A549 (cell line): ENCODE results near the gene SCN2B. TPM values are rescaled to one million over a fixed set of nuclear protein-coding genes. Genes with fewer than 3 reads are reported as not detected.

ENCODE experiments used
- ATAC-seq, 2 experiments: fragments of 200-7000 bp in 1 of 2; fragments of >200 bp in 1 of 2; cut with Nextera tagmentation in 1 of 2; cut with Tn5 transposase in 1 of 2; 3 replicates each; pipeline versions ENCODE4 v1.8.0 to v1.9.1; 2018 to 2020; ENCODE audit warnings: mild to moderate bottlenecking in 1 of 2, moderate library complexity in 1 of 2
- CTCF ChIA-PET: fragments of 300-600 bp; sonication (Branson Sonifier 250); formaldehyde crosslinking; extraction: SDS; loops from one replicate; lab custom pipeline; 2021; ENCODE audit warnings: antibody characterized with exemption, inconsistent platforms; lab: Yijun Ruan, JAX
- POLR2A ChIA-PET: fragments of 350-600 bp; formaldehyde crosslinking; extraction: SDS; loops from one replicate; lab custom pipeline; 2021; ENCODE audit warnings: antibody characterized with exemption, inconsistent platforms; lab: Yijun Ruan, JAX
- DNase-seq, 2 experiments: peaks; one replicate each; pipeline versions ENCODE4 v3.0.0 to v3.0.0-alpha.2; 2011 to 2016; ENCODE audit warnings: low read depth in 1 of 2, low spot score in 1 of 2
- FAIRE-seq: peaks from 2 replicates; lab custom pipeline; 2011; peaks lifted over from hg19 to GRCh38; lab: Jason Lieb, UNC
- H3K27ac ChIP-seq, 2 experiments: fragments of >200 bp; sonication (Bioruptor Twin); formaldehyde crosslinking; 3 replicates each; pipeline ENCODE4 v1.5.1; 2016 to 2017
- H3K4me1 ChIP-seq: fragments of >200 bp; sonication (Bioruptor Twin); formaldehyde crosslinking; 3 replicates; pipeline ENCODE4 v1.6.1; 2016
- H3K4me2 ChIP-seq: fragments of >200 bp; sonication (Bioruptor Twin); formaldehyde crosslinking; 3 replicates; pipeline ENCODE4 v1.6.1; 2016
- H3K4me3 ChIP-seq: fragments of >200 bp; sonication (Bioruptor Twin); formaldehyde crosslinking; 3 replicates; pipeline ENCODE4 v1.5.1; 2016
- H3K9me3 ChIP-seq: fragments of >200 bp; sonication (Bioruptor Twin); formaldehyde crosslinking; 3 replicates; pipeline ENCODE4 v1.6.1; 2016
- CEBPB ChIP-seq, 2 experiments: fragments of >200 bp in 1 of 2; sonication (Bioruptor Twin) in 1 of 2; formaldehyde crosslinking in 1 of 2; IDR thresholded peaks; 2 replicates each; pipeline ENCODE4 v1.6.1; 2012 to 2016
- EHF ChIP-seq: fragments of 250-450 bp; sonication (Bioruptor Pico); IDR thresholded peaks from 2 replicates; pipeline ENCODE4 v1.5.0; 2020; ENCODE audit warnings: mild to moderate bottlenecking
- EP300 ChIP-seq, 2 experiments: fragments of >200 bp; sonication (Bioruptor Twin); formaldehyde crosslinking; IDR thresholded peaks; 2 replicates in 1 of 2; 3 replicates in 1 of 2; pipeline ENCODE4 v1.6.1; 2016 to 2017
- ESRRA ChIP-seq: fragments of 150-350 bp; IDR thresholded peaks from 2 replicates; pipeline ENCODE4 v1.6.1; 2014; ENCODE audit warnings: mild to moderate bottlenecking, low read length, borderline replicate concordance
- FOSL2 ChIP-seq, 2 experiments: fragments of 450-650 bp in 1 of 2; fragments of >200 bp in 1 of 2; sonication (Bioruptor Twin) in 1 of 2; formaldehyde crosslinking; IDR thresholded peaks; 2 replicates each; pipeline versions ENCODE4 v1.5.0 to v1.6.1; 2016 to 2020; ENCODE audit warnings: mild to moderate bottlenecking in 1 of 2, moderate library complexity in 1 of 2
- HDAC2 ChIP-seq: fragments of 200-600 bp; sonication (generic); IDR thresholded peaks from 2 replicates; pipeline ENCODE4 v1.6.1; 2016
- KDM5A ChIP-seq: fragments of 200-600 bp; sonication (generic); IDR thresholded peaks from 2 replicates; pipeline ENCODE4 v1.6.1; 2016; ENCODE audit warnings: antibody characterized with exemption, mild to moderate bottlenecking
- MAFK ChIP-seq: fragments of 450-650 bp; IDR thresholded peaks from 2 replicates; pipeline ENCODE4 v1.6.1; 2014; ENCODE audit not compliant: partially characterized antibody
- MAZ ChIP-seq: fragments of 150-350 bp; IDR thresholded peaks from 2 replicates; pipeline ENCODE4 v1.6.1; 2014; ENCODE audit warnings: antibody characterized with exemption, low read depth, low read length, borderline replicate concordance
- POLR2AphosphoS2 ChIP-seq: conservative IDR thresholded peaks from 2 replicates; pipeline ENCODE4 v1.6.1; 2012; ENCODE audit warnings: low read length, improper control_type of control experiment, inconsistent platforms
- RARB ChIP-seq: fragments of 250-450 bp; sonication (Bioruptor Pico); IDR thresholded peaks from 2 replicates; pipeline ENCODE4 v1.8.0; 2021; ENCODE audit warnings: mild to moderate bottlenecking, moderate library complexity
- RCOR1 ChIP-seq: fragments of 150-350 bp; IDR thresholded peaks from 2 replicates; pipeline ENCODE4 v1.6.1; 2014; ENCODE audit warnings: antibody characterized with exemption, low read length, low read depth
- RFX5 ChIP-seq: fragments of 450-650 bp; IDR thresholded peaks from 2 replicates; pipeline ENCODE4 v1.7.1; 2014; ENCODE audit warnings: antibody characterized with exemption, mild to moderate bottlenecking, moderate library complexity
- RNF2 ChIP-seq: fragments of 200-600 bp; sonication (generic); IDR thresholded peaks from 2 replicates; pipeline ENCODE4 v1.6.1; 2016; ENCODE audit warnings: low read depth, mild to moderate bottlenecking, antibody characterized with exemption, moderate library complexity, borderline replicate concordance
- SMC3 ChIP-seq: fragments of >200 bp; sonication (Bioruptor Twin); formaldehyde crosslinking; IDR thresholded peaks from 3 replicates; pipeline ENCODE4 v1.6.1; 2018; ENCODE audit warnings: inconsistent platforms
- TFCP2L1 ChIP-seq: fragments of 250-450 bp; sonication (Bioruptor Pico); IDR thresholded peaks from 2 replicates; pipeline ENCODE4 v1.5.0; 2021; ENCODE audit warnings: mild to moderate bottlenecking
- ZC3H11A ChIP-seq: fragments of 450-650 bp; IDR thresholded peaks from 2 replicates; pipeline ENCODE4 v1.6.1; 2014; ENCODE audit warnings: antibody characterized with exemption, mild to moderate bottlenecking
- ZFP36 ChIP-seq: fragments of 450-650 bp; IDR thresholded peaks from 2 replicates; pipeline ENCODE4 v1.6.1; 2014; ENCODE audit warnings: borderline replicate concordance; ENCODE audit not compliant: partially characterized antibody
- ZNF302 ChIP-seq: fragments of 250-450 bp; sonication (Bioruptor Pico); IDR thresholded peaks from 2 replicates; pipeline ENCODE4 v1.9.0; 2021; ENCODE audit warnings: inconsistent platforms, mild to moderate bottlenecking, moderate library complexity
- ZSCAN20 ChIP-seq: fragments of 250-450 bp; sonication (Bioruptor Pico); IDR thresholded peaks from 2 replicates; pipeline ENCODE4 v1.8.0; 2022; ENCODE audit warnings: mild to moderate bottlenecking, moderate library complexity
- WGBS: methylation state at CpG from one replicate; pipeline ENCODE4 v1.1.6; 2017; ENCODE audit errors: missing lambda C conversion rate; 5-methylcytosine and 5-hydroxymethylcytosine counted together
- polyA plus RNA-seq, 4 experiments: library from polyadenylated mRNA; depleted of rRNA in 3 of 4; stranded (reverse); fragments of >200 nt; fragmentation: RNase III in 1 of 4; extraction: RNeasy Plus Mini Kit Qiagen cat#74134 plus additional on column Dnase treatment in 1 of 4; gene quantifications; 2 replicates in 3 of 4; 3 replicates in 1 of 4; pipeline ENCODE4 v1.2.3, GENCODE V29; 2011 to 2017
- TF ChIP-seq, protein P1 (sequence below): fragments of >200 bp; sonication (Bioruptor Twin); formaldehyde crosslinking; IDR thresholded peaks from 3 replicates; pipeline ENCODE4 v1.5.1; 2016
- TF ChIP-seq, protein P2 (sequence below): fragments of 250-450 bp; sonication (Bioruptor Pico); IDR thresholded peaks from 2 replicates; pipeline ENCODE4 v1.5.0; 2021; ENCODE audit warnings: mild to moderate bottlenecking, moderate library complexity, borderline replicate concordance
- TF ChIP-seq, protein P3 (sequence below): IDR thresholded peaks from 2 replicates; pipeline ENCODE4 v1.6.1; 2012; ENCODE audit warnings: low read depth, borderline replicate concordance

The SCN2B gene
- polyA plus RNA-seq, 2 of the 4 experiments (the other 2 are of a cell fraction) = not detected

DNA sequence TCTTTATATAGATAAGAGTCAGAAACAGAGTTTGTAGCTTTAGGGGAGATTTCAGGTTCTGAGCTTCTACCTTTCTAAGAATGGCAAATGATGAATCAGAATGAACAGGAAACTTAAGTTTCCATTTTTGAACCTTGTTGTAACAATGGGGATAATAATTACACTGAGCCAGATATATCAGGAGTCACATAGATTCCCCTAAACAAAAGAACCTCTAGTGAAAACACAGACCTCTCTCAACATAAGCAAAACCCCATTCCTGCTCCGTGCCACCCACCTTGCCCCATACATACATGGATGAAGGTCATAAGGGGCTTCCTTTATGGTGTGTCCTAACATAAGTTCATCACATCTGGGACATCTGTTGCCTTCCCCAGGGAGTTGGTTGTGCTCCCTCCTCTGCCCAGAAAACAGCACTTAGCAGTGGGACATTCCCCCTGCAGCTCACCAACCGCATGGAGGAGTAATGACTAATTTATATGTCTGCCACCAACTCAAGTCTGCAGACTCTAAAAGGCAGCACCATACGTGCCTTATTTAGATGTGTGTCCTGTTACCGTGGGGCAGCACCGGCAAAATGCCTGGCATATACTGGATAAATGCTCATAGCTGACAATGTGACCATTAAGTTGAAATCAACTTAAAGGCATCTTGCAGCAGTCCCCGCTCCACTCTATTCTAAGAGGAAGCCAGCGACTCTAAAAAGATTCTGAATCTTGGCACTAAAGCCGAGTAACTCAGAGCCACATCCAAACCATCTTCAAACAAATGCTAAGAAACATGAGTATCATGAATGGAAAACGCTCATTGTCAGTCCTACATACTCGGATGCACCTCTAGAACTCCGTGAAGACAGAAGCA, 40.4 kb upstream of the SCN2B start:
- ChIA-PET CTCF (interaction anchor here (0.6 to 1.2 kb wide), 2 partner anchors 18 to 51 kb away, joined by 3 to 4 read pairs; no protein-coding TSS in a partner anchor), POLR2A (no interaction called here)
- H3K4me2 ChIP-seq = no peak overlapping the region
- no peak overlapping the region for H3K27ac ChIP-seq
- no peak for ATAC-seq
- 61% methylated on average over 11 of the region's 11 CpGs for WGBS
- no peaks in the 10 kb centered on the region for H3K4me1 ChIP-seq
- FAIRE-seq = no peak
- no peak overlapping the region for H3K4me3 ChIP-seq
- DNase-seq = no peak
- no peaks in the 10 kb centered on the region for H3K9me3 ChIP-seq
- TF ChIP-seq ZSCAN20 (CRISPR knock-in tag) (no peak), MAZ (no peak), EP300 (IDR thresholded peaks at IDR 0.05) (no peak), MAFK (no peak), ZNF302 (no peak), POLR2AphosphoS2 (no peak), KDM5A (no peak), RCOR1 (no peak), TFCP2L1 (CRISPR knock-in tag) (no peak), EHF (CRISPR knock-in tag) (no peak), ESRRA (no peak), CEBPB (IDR thresholded peaks at IDR 0.05) (no peak), RNF2 (no peak), RFX5 (no peak), HDAC2 (no peak), RARB (CRISPR knock-in tag) (no peak), ZC3H11A (no peak), SMC3 (no peak)
- TF ChIP-seq, protein P1, sequence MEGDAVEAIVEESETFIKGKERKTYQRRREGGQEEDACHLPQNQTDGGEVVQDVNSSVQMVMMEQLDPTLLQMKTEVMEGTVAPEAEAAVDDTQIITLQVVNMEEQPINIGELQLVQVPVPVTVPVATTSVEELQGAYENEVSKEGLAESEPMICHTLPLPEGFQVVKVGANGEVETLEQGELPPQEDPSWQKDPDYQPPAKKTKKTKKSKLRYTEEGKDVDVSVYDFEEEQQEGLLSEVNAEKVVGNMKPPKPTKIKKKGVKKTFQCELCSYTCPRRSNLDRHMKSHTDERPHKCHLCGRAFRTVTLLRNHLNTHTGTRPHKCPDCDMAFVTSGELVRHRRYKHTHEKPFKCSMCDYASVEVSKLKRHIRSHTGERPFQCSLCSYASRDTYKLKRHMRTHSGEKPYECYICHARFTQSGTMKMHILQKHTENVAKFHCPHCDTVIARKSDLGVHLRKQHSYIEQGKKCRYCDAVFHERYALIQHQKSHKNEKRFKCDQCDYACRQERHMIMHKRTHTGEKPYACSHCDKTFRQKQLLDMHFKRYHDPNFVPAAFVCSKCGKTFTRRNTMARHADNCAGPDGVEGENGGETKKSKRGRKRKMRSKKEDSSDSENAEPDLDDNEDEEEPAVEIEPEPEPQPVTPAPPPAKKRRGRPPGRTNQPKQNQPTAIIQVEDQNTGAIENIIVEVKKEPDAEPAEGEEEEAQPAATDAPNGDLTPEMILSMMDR = no peak
- TF ChIP-seq, protein P2, sequence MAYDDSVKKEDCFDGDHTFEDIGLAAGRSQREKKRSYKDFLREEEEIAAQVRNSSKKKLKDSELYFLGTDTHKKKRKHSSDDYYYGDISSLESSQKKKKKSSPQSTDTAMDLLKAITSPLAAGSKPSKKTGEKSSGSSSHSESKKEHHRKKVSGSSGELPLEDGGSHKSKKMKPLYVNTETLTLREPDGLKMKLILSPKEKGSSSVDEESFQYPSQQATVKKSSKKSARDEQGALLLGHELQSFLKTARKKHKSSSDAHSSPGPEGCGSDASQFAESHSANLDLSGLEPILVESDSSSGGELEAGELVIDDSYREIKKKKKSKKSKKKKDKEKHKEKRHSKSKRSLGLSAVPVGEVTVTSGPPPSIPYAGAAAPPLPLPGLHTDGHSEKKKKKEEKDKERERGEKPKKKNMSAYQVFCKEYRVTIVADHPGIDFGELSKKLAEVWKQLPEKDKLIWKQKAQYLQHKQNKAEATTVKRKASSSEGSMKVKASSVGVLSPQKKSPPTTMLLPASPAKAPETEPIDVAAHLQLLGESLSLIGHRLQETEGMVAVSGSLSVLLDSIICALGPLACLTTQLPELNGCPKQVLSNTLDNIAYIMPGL (CRISPR knock-in tag) = no peak

DNA sequence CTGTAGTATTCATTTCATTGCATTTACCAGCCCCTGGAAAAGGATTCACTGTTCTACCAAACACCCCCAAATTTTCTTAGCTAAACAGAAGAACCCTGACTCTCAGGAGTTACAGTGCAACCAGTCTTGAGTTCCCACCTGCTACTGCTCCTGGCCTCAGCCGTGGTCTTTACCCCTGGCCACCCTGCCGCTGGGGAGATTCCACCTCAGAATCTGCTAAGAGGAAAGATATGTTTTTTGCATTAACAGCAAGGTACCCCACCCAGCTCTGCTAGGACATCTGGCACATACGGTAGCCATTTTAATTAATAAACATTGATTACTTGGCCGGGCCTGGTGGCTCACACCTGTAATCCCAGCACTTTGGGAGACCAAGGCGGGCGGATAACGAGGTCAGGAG, 39.3 kb upstream of the SCN2B start:
- Histone ChIP-seq H3K4me1 (no peaks in the 10 kb centered on the region), H3K27ac (no peak overlapping the region), H3K4me3 (no peak overlapping the region)
- ChIA-PET CTCF (interaction anchor here (1.2 to 2.3 kb wide), 2 partner anchors 17 kb away, joined by 3 to 10 read pairs; no protein-coding TSS in a partner anchor), POLR2A (no interaction called here)
- TF ChIP-seq POLR2AphosphoS2 (no peak), FOSL2 (IDR thresholded peaks at IDR 0.05) (no peak), FOSL2 (CRISPR knock-in tag; IDR thresholded peaks at IDR 0.05) (no peak), ZFP36 (no peak)
- TF ChIP-seq, protein P3, sequence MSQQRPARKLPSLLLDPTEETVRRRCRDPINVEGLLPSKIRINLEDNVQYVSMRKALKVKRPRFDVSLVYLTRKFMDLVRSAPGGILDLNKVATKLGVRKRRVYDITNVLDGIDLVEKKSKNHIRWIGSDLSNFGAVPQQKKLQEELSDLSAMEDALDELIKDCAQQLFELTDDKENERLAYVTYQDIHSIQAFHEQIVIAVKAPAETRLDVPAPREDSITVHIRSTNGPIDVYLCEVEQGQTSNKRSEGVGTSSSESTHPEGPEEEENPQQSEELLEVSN = no peak
- TF ChIP-seq, all 56 proteins: peak for 0
- Histone ChIP-seq H3K4me2 (no peak overlapping the region), H3K9me3 (no peaks in the 10 kb centered on the region)
- ATAC-seq (no peak), FAIRE-seq (no peak), DNase-seq (no peak)
- 22% methylated on average over 7 of the region's 7 CpGs for WGBS
